ENCODE measurements around the gene STX12.

DNA sequence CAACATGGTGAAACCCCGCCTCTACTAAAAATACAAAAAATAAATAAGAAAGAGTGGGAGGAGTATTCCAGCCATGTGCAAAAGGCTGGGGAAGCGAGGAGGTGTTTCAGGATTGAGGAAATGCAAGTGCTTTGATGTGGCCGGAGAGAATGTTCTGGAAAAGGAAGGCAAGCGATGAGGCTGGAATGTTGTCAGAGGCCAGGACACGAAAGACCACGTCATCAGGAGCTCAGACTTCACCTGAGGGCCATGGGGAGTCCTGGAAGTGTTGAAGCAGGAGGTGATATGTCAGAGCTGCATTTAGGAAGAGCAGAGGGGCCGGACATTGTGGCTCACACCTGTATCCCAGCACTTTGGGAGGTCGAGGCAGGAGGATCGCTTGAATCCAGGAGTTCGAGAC lies 88.4 kb downstream of the STX12 start:
- TF ChIP-seq, protein P1, sequence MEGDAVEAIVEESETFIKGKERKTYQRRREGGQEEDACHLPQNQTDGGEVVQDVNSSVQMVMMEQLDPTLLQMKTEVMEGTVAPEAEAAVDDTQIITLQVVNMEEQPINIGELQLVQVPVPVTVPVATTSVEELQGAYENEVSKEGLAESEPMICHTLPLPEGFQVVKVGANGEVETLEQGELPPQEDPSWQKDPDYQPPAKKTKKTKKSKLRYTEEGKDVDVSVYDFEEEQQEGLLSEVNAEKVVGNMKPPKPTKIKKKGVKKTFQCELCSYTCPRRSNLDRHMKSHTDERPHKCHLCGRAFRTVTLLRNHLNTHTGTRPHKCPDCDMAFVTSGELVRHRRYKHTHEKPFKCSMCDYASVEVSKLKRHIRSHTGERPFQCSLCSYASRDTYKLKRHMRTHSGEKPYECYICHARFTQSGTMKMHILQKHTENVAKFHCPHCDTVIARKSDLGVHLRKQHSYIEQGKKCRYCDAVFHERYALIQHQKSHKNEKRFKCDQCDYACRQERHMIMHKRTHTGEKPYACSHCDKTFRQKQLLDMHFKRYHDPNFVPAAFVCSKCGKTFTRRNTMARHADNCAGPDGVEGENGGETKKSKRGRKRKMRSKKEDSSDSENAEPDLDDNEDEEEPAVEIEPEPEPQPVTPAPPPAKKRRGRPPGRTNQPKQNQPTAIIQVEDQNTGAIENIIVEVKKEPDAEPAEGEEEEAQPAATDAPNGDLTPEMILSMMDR (IDR thresholded peaks at IDR 0.05): no peak
- no peak for TF ChIP-seq POLR2A (IDR thresholded peaks at IDR 0.05)

All from body of pancreas (tissue), 4 donors.